Measurements from ENCODE around the gene FDX2.

Gene FDX2

GRCh38 chr19:10332965-10333757 is 17.3 kb upstream of the FDX2 start, which contains the start of gene RAVER1:
RAVER1 (minus strand) TSS chr19:10333529; CDS start chr19:10333507, 22 bp downstream.
- peak; percentile 97 for DNase-seq

GRCh38 chr19:10332158-10332964 is 16.5 kb upstream of the FDX2 start:
- DNase-seq = no peak

GRCh38 chr19:10329555-10329954 is 13.7 kb upstream of the FDX2 start:
- DNase-seq = no peak

- no peak for DNase-seq
These were observed 13.0 kb upstream of the FDX2 start for GRCh38 chr19:10328558-10329429.

GRCh38 chr19:10327793-10328192 is 12.0 kb upstream of the FDX2 start:
- no peak for DNase-seq

GRCh38 chr19:10325732-10326131 is 9.9 kb upstream of the FDX2 start:
- DNase-seq = no peak

- DNase-seq = no peak
These were observed 6.3 kb upstream of the FDX2 start for GRCh38 chr19:10321874-10322835.

- DNase-seq = no peak
These were observed 5.6 kb upstream of the FDX2 start for GRCh38 chr19:10321417-10321797.

GRCh38 chr19:10320602-10321416 is 5.0 kb upstream of the FDX2 start:
- DNase-seq = no peak

GRCh38 chr19:10318807-10319682 is 3.2 kb upstream of the FDX2 start:
- DNase-seq = no peak

- DNase-seq = no peak
These were observed 2.1 kb upstream of the FDX2 start for GRCh38 chr19:10317857-10318462.

- DNase-seq = no peak
These were observed 1.4 kb upstream of the FDX2 start for GRCh38 chr19:10317045-10317856.

- DNase-seq = no peak
These were observed 622 bp upstream of the FDX2 start for GRCh38 chr19:10316229-10317044.

GRCh38 chr19:10309423-10309822 is 6.4 kb downstream of the FDX2 start, which contains the start of gene ZGLP1:
ZGLP1 (minus strand) TSS chr19:10309815.
- no peak for DNase-seq

- no peak for DNase-seq
These were observed 9.5 kb downstream of the FDX2 start for GRCh38 chr19:10306327-10306726.

GRCh38 chr19:10305139-10305806 is 10.5 kb downstream of the FDX2 start:
- DNase-seq = no peak
